ENCODE measurements around the gene NTNG1.

- no peak for TF ChIP-seq EZH2 (IDR thresholded peaks at IDR 0.05)
- TF ChIP-seq, protein P1, sequence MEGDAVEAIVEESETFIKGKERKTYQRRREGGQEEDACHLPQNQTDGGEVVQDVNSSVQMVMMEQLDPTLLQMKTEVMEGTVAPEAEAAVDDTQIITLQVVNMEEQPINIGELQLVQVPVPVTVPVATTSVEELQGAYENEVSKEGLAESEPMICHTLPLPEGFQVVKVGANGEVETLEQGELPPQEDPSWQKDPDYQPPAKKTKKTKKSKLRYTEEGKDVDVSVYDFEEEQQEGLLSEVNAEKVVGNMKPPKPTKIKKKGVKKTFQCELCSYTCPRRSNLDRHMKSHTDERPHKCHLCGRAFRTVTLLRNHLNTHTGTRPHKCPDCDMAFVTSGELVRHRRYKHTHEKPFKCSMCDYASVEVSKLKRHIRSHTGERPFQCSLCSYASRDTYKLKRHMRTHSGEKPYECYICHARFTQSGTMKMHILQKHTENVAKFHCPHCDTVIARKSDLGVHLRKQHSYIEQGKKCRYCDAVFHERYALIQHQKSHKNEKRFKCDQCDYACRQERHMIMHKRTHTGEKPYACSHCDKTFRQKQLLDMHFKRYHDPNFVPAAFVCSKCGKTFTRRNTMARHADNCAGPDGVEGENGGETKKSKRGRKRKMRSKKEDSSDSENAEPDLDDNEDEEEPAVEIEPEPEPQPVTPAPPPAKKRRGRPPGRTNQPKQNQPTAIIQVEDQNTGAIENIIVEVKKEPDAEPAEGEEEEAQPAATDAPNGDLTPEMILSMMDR (IDR thresholded peaks at IDR 0.05), result no peak
Measured at GRCh38 chr1:107487506-107487905, 346.7 kb downstream of the NTNG1 start.

Measured in neural progenitor cell (in vitro differentiated cells).